GM23248 (cell line): Measurements from ENCODE around the gene ITGB6.

Experiments
- EZH2 ChIP-seq: fragments of 200-600 bp; sonication (generic); IDR thresholded peaks from 2 replicates; pipeline ENCODE4 v1.6.1; 2018; ENCODE audit warnings: antibody characterized with exemption, mild to moderate bottlenecking; ENCODE audit not compliant: insufficient read depth, poor library complexity, severe bottlenecking
- EZH2phosphoT487 ChIP-seq: fragments of 200-600 bp; sonication (generic); IDR thresholded peaks from 2 replicates; pipeline ENCODE4 v1.6.1; 2018; ENCODE audit warnings: antibody characterized with exemption, moderate library complexity, mild to moderate bottlenecking, low read depth; ENCODE audit not compliant: insufficient read depth

DNA sequence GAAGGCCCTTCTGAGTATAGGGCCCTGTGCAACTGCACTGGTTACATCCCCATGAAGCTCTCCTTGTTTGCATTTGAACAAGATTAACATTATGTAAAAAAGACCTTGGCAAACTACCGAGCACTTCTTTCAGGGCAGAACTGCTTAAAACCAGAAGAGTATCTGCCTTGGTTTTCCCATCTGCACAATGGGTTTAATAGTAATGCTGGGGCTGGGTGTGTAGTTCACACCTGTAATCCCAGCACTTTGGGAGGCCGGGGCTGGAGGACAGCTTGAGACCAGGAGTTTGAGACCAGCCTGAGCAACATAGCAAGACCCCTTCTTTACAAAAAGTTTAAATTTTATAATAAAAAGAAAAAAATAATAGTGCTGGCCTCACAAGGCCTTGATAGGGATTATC lies 146.1 kb downstream of the ITGB6 start:
- no peak for TF ChIP-seq EZH2
- no peak for TF ChIP-seq EZH2phosphoT487
